ENCODE measurements around the gene TAF1.
"Not testable (repeated sequence)": the region's sequence is repeated elsewhere in the genome, so short reads cannot be mapped to it uniquely, and the experiment has no call there.

TAF1 gene

DNA sequence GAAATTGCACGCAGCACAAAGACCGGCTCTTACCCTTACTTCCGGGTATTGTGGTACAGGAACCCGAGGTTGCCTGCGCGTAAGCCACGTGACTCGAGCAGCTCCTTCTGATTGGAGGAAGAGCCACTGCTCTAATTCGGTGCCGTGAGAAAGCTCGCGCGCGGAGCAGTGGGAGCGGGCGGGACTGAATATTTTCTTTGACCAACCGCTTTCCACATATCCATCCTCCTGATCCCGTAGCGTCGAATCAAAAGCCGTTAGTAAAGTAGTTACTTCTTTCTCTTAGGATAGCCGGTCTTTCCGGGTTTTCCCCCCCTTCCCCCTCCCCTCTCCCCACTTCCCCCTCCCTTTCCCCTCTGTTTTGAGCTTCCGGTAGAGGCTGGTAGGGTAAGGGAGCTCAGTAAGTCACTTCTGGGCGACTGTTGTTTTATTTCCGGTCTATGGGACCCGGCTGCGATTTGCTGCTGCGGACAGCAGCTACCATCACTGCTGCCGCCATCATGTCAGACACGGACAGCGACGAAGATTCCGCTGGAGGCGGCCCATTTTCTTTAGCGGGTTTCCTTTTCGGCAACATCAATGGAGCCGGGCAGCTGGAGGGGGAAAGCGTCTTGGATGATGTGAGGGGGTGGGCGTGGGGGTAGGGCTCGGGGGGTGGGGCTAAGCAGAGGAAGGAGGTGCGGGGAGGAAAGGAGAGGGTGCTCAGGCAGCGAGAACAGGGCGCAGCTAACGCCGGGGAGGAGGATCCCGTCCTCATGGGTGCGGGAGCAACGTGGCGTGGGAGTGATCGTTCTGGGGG lies at the start of gene TAF1:
TAF1 (plus strand) TSS at position 483 of the 799 bp plus-strand sequence; CDS start at position 501, 18 bp downstream.
- peak; percentile 94 for DNase-seq (ENCODE audit: low spot score)

GRCh38 chrX:71316959-71317358 lies 49.2 kb upstream of the TAF1 start:
- DNase-seq (ENCODE audit: low spot score): not testable (repeated sequence)

GRCh38 chrX:71320126-71320525 lies 46.0 kb upstream of the TAF1 start:
- no peak for DNase-seq (ENCODE audit: low spot score)

DNA sequence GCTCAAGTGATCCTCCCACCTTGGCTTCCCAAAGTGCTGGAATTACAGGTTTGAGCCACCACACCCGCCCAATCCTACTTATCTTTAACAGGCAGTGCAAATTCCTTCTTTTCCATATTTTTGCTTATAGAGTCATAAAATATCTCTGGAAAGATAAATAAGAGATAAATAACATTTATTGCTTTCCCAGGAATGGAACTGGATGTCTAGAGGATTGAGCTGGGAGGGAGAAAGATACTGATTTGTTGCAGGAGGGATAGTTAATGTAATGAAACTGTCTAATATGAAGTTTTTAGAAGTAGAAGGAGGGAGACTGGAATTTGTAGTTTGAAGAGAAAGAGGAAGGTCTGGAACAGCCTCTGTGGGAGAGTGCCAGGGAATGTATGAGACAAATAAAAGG lies 44.4 kb upstream of the TAF1 start:
- no peak for DNase-seq (ENCODE audit: low spot score)

GRCh38 chrX:71324452-71324851 lies 41.7 kb upstream of the TAF1 start:
- DNase-seq (ENCODE audit: low spot score): not testable (repeated sequence)

DNA sequence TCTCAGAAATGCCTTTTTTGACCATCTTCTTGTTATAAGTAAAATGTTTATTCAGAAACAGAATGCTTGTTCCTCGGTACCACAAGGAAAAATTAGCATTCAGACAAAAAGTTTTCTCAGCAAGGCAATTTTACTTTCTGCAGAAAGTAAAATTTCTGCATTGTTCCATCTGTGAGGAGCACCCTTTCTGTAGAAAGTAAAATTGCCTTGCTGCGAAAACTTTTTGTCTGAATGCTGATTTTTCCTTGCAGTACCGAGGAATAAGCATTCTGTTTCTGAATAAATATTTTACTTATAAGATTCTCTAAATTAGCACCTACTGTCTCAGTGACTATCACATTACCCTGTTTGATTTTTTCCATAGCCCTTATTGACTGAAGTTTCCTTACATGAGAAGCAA lies 39.8 kb upstream of the TAF1 start:
- DNase-seq (ENCODE audit: low spot score): no peak

DNA sequence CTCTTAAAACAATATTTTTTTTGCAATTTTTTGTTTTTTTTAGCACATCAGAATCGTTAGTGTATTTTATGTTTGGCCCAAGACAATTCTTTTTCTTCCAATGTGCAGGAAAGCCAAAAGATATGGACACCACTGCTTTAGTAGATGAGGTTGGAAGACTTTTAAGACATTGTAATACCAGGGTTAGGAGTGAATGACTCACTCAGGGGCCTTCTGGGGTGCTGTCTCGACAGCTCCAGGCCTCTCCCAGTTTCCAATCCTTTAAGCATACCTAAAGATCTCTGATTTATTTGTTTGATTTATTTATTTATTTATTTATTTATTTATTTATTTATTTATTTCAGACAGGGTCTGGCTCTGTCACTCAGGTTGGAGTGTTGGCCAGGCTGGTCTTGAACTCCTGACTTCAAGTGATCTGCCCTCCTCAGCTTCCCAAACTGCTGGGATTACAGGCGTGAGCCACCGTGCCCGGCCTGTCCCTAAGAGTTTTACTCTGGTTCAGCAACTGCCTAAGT lies 16.9 kb upstream of the TAF1 start:
- DNase-seq (ENCODE audit: low spot score): not testable (repeated sequence)

- DNase-seq (ENCODE audit: low spot score): not testable (repeated sequence)
These were observed 16.3 kb upstream of the TAF1 start for GRCh38 chrX:71349867-71350266.

DNA sequence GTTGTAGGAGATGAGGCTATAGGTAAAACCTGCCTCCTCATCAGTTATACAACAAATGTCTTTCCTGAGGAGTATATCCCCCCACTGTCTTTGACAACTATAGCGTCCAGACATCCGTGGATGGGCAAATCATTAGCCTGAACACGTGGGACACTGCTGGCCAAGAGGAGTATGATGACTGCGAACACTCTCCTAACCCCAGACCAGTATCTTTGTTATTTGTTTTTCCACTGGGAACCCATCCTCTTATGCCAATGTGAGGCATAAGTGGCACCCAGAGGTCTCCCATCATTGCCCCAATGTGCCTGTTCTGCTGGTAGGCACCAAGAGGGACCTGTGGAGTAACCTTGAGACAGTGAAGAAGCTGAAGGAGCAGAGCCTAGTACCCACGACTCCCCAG lies 13.7 kb upstream of the TAF1 start:
- DNase-seq (ENCODE audit: low spot score): not testable (repeated sequence)

GRCh38 chrX:71364221-71364620 lies 1.9 kb upstream of the TAF1 start:
- no peak for DNase-seq (ENCODE audit: low spot score)

DNA sequence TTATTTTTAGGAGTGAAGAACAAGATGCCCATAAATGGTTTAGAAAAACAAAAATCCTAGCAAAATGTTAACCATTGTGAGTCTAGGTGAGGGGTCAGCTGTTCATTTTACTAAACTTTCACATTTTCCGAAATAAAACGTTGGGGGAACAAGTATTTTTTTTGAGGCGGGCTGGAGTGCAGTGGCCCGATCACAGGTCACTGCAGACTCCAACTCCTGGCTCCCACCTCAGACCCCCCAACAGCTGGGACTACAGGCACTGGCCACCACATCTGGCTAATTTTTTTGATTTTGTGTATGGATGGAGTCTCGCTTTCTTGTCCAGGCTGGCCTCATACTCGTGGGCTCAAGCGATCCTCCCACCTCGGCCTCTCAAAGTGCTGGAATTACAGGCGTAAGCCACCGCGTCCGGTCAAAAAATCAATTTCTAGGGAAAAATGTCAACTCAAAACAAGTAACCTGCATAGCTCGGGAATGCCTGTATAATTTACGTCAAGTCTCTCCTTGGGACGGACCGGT lies 742 bp upstream of the TAF1 start:
- DNase-seq (ENCODE audit: low spot score): no peak

DNA sequence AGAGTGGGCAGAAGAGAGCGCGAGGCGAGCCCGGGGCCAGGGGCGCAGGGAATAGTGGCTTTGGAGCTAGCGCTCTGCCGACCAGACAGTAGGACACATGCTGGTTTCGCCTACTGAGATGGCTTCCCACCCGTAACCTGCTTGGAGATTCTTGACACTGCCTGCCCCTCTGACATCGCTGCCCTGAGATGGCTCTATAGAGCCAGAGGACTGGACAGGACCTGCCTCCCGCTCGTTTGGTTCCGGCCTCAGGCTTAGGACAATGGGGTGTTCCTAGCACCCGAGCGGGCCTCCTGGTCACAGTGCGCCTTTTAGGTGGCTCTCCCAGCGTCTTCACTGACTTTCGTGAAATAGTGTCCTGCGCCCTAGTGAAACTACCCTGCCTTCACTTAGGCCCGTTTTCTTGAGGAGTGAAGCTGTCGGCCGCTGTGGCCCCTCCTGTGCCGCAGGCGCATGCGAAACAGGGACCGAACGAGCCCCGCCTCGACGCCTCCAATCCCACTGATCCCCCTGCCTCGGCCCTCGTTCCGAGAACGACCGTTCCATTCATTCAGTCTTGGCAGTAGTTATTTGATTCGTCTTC lies 608 bp downstream of the TAF1 start:
- DNase-seq (ENCODE audit: low spot score): peak; percentile 19

DNA sequence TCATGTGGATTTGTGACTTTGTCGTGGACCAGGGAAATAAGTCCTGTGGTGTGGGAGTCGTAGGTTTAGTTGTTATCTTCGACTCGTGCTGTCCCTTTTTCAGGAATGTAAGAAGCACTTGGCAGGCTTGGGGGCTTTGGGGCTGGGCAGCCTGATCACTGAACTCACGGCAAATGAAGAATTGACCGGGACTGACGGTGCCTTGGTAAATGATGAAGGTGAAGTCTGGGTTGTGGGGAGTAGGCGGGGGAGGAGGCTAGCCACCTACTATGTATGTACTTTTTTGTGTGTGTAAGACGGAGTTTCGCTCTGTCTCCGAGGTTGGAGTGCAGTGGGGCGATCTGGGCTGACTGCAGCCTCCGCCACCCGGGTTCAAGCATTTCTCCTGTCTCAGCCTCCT lies 1.2 kb downstream of the TAF1 start:
- no peak for DNase-seq (ENCODE audit: low spot score)

GRCh38 chrX:71372388-71372787 lies 6.2 kb downstream of the TAF1 start:
- DNase-seq (ENCODE audit: low spot score): no peak

GRCh38 chrX:71378732-71379131 lies 12.6 kb downstream of the TAF1 start:
- no peak for DNase-seq (ENCODE audit: low spot score)

- not testable (repeated sequence) for DNase-seq (ENCODE audit: low spot score)
These were observed 25.6 kb downstream of the TAF1 start for GRCh38 chrX:71391725-71392124.

DNA sequence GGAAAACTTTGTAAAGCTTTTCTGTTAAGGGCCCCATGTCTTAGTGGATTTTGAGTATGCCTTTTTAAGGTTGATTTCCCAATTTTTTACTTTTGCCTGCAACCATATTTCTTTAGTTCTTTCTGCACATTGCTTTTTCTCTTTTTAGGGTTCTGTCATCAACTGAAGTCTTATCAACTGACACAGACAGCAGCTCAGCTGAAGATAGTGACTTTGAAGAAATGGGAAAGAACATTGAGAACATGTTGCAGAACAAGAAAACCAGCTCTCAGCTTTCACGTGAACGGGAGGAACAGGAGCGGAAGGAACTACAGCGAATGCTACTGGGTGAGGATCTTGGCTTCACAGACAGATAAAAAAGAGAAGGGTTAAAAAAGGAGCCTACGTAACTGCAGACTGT lies 27.8 kb downstream of the TAF1 start:
- DNase-seq (ENCODE audit: low spot score): no peak

DNA sequence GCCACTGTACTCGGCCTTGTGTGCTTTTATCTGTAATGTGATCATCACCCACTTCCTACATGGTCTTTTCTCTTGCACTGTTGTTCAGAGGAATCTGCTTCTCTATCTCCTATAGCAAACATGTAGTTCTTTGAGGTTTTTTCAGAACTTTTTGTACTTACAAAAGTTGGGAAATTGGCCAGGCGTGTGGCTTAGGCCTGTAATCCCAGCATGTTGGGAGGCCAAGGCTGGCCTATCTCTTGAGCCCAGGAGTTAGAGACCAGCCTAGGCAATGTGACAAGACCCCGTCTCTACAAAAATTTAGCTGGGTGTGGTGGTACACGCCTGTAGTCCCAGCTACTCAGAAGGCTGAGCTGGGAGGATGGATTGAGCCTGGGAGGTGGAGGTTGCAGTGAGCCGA lies 30.4 kb downstream of the TAF1 start:
- DNase-seq (ENCODE audit: low spot score): no peak

DNA sequence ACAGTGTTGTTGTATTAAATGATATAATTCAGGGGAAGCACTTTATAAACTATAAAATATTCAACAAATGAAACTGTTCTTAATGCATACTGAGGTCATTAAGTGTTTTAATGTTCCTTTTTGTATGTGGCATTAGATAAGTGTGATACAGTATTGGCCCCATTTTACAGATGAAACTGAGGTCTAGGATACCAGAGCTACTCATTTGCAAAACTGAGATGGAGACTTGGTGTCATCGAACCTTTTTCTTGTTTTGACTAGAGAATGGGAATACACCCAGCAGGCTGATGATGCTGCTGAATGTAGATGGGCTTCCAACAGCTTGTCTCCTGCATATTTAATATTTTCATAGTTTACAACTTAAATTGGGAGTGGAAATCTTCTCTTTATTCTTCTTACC lies 34.6 kb downstream of the TAF1 start:
- DNase-seq (ENCODE audit: low spot score): no peak

DNA sequence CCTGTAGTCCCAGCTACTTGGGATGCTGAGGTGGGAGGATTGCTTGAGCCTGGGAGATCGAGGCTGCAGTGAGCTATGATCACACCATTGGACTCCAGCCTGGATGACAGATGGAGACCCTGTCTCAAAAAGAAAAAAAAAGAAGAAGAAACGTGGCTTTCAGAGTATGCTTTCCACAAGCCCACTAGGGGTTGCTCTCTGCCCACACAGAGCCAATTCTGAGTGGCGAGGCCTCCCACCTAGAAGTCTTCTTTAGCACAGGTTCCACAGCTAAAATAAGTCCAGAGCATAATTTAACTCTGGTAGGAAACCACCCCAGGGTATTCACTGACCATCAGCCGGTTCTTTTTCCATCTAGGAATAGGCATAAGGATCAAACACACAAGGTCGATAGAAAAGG lies 50.1 kb downstream of the TAF1 start:
- DNase-seq (ENCODE audit: low spot score): not testable (repeated sequence)

GRCh38 chrX:71420686-71421085 lies 54.5 kb downstream of the TAF1 start:
- no peak for DNase-seq (ENCODE audit: low spot score)

GRCh38 chrX:71432733-71433132 lies 66.6 kb downstream of the TAF1 start:
- DNase-seq (ENCODE audit: low spot score): no peak

DNA sequence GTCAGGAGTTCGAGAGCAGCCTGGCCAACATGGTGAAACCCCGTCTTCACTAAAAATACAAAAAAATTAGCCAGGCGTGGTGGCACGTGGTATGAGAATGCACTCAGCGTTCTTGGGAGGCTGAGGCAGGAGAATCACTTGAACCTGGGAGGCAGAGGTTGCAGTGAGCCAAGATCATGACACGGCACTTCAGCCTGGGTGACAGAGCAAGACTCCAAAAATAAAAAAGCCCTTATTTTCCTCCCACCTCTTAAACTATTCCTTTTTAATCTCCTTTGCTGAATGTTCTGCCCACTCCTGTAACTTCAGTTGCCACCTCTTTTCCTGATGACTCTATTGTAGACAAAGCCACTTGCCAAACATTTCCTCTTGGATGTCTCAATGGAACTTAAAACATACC lies 72.6 kb downstream of the TAF1 start:
- no peak for DNase-seq (ENCODE audit: low spot score)

Measured in CD4-positive, alpha-beta T cell treated with Interleukin-2 at 100 ng/mL for 4 hours (primary cell).